Rectal smooth muscle tissue (tissue), 1 donor: ENCODE results near the gene TFEB.
A peak's percentile ranks its signal among the peaks of the same experiment; 100 is the strongest.

Source experiments
- H3K27ac ChIP-seq: one replicate; pipeline ENCODE4 v1.7.0; 2013; ENCODE audit warnings: low read depth, low read length, inconsistent platforms
- H3K27me3 ChIP-seq: one replicate; pipeline ENCODE4 v1.7.0; 2013; ENCODE audit warnings: low read length; ENCODE audit not compliant: control insufficient read depth, insufficient read depth
- H3K36me3 ChIP-seq: one replicate; pipeline ENCODE4 v1.7.0; 2013; ENCODE audit warnings: low read length; ENCODE audit not compliant: control insufficient read depth, insufficient read depth
- H3K4me1 ChIP-seq: one replicate; pipeline ENCODE4 v1.7.0; 2013; ENCODE audit warnings: low read length; ENCODE audit not compliant: control insufficient read depth, insufficient read depth
- H3K4me3 ChIP-seq: one replicate; pipeline ENCODE4 v1.7.0; 2013; ENCODE audit warnings: low read length
- H3K9ac ChIP-seq: one replicate; pipeline ENCODE4 v1.7.0; 2013; ENCODE audit warnings: low read length

TFEB gene

DNA sequence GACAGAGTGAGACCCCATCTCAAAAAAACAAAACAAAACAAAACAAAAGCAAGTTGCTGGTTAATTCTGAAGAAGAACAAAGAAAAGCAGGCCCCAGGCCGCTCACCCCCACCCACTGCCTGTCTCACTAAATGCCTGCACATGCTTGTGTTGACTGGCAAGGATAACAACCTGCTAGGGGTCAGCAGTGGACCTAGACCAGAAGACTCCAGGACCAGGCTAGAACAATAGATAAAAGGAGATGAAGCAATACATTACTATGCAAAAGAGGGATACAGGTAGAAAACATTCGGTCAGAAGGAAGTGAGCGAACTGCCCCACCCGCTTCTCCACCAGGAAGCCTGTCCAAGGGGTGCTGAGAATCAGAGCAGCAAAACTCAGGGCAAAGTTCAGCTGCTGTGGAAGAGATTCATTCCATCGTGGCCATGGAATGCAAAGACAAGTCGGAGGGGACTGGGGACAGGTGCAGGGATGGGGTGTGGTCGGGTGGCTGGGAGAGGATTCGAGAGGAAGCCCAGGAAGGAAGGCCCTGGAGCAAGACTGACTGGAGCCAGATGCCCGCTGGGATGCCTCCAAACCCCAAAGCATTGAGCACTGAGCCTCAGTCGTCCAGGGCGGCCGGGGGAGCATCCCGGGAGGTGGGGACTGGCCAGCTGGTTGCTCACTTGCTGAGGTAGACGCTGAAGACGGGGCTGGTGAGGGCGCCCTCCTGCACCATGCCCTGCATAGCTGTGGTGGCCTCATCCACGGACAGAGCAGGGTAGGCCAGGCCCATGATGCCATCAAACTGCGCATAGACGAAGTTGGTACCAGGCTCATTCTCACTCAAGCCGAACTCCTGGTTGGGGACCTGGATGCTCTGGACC, 6.5 kb upstream of the TFEB start:
- Histone ChIP-seq H3K4me1 (no peaks in the 10 kb centered on the region), H3K4me3 (no peak overlapping the region), H3K9ac (no peak overlapping the region), H3K36me3 (no peaks in the 10 kb centered on the region), H3K27me3 (no peaks in the 10 kb centered on the region), H3K27ac (no peak overlapping the region)

- Histone ChIP-seq H3K27me3 (no peaks in the 10 kb centered on the region), H3K27ac (no peak overlapping the region)
Observed at GRCh38 chr6:41740366-41741162, 5.2 kb upstream of the TFEB start.

GRCh38 chr6:41739041-41739440, 3.6 kb upstream of the TFEB start:
- Histone ChIP-seq H3K4me1 (peaks cover 3% of the 10 kb centered on the region), H3K36me3 (no peaks in the 10 kb centered on the region), H3K27ac (no peak overlapping the region), H3K9ac (no peak overlapping the region), H3K4me3 (no peak overlapping the region), H3K27me3 (no peaks in the 10 kb centered on the region)

More at GRCh38 chr6:41740366-41741162, 5.2 kb upstream of the TFEB start:
- Histone ChIP-seq H3K9ac (no peak overlapping the region), H3K36me3 (no peaks in the 10 kb centered on the region), H3K4me1 (peaks cover 3% of the 10 kb centered on the region), H3K4me3 (no peak overlapping the region)

DNA sequence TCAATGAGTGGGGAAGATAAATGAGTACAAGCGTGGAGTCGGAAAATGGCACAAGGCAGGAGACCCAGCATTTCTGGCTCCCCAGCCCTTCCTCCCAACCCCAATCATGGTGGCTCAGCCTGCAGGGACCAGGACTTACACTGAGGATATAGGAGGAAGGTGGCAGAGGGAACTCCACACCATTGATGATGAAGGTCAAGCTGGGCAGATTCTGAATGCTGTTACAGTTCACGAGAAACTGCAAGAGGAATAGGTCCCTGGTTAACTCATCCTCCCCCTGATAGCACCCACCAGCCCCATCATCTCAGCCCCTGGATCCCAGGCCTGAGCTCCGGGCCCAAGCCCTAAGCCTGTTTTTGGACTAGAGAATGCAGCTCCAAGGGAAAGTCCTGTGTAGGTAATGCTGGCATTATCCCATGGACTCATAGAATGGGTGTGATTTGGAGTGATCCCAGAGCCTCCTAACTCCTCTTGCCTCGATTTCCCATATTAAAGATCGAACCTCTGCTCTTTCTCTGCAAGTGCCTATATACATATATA, 2.3 kb upstream of the TFEB start:
- no peak overlapping the region for H3K9ac ChIP-seq

GRCh38 chr6:41736800-41737555, 1.6 kb upstream of the TFEB start:
- H3K4me1 ChIP-seq = peaks cover 13% of the 10 kb centered on the region
- H3K27ac ChIP-seq = no peak overlapping the region
- H3K27me3 ChIP-seq = no peaks in the 10 kb centered on the region
- H3K4me3 ChIP-seq = no peak overlapping the region
- H3K36me3 ChIP-seq = no peaks in the 10 kb centered on the region
- H3K9ac ChIP-seq = no peak overlapping the region

More for the DNA sequence above, 2.3 kb upstream of the TFEB start:
- H3K4me1 ChIP-seq = peaks cover 11% of the 10 kb centered on the region
- H3K36me3 ChIP-seq = no peaks in the 10 kb centered on the region
- H3K27ac ChIP-seq = no peak overlapping the region
- no peaks in the 10 kb centered on the region for H3K27me3 ChIP-seq
- no peak overlapping the region for H3K4me3 ChIP-seq

DNA sequence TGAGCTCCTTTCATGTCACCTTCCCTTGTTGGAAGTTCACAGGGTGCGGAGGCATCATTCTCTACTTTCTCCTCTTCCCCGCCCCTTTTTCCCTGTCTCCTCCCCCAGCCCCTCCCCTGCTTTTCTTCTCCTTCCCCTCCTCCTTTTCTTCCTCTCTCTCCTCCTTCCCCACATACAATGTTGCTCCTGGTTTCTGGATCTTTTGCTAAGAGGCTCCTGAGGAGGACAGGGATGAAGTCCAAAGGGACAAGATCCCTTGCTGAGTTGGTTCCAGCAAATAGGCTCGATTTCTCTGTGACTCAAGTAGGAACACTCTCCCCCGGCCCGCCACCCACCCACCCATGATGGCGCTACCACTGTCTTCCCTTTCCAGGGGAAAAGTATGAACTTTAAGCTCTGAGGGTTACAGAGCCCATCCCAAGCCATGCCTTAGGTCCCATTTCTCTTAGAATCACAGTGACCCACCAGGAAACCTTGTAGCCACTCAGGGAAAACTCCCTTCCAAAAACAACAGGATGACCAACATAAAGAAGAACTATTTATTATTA, 852 bp upstream of the TFEB start:
- no peak overlapping the region for H3K27ac ChIP-seq
- peak overlapping the region; percentile 32 for H3K4me3 ChIP-seq

DNA sequence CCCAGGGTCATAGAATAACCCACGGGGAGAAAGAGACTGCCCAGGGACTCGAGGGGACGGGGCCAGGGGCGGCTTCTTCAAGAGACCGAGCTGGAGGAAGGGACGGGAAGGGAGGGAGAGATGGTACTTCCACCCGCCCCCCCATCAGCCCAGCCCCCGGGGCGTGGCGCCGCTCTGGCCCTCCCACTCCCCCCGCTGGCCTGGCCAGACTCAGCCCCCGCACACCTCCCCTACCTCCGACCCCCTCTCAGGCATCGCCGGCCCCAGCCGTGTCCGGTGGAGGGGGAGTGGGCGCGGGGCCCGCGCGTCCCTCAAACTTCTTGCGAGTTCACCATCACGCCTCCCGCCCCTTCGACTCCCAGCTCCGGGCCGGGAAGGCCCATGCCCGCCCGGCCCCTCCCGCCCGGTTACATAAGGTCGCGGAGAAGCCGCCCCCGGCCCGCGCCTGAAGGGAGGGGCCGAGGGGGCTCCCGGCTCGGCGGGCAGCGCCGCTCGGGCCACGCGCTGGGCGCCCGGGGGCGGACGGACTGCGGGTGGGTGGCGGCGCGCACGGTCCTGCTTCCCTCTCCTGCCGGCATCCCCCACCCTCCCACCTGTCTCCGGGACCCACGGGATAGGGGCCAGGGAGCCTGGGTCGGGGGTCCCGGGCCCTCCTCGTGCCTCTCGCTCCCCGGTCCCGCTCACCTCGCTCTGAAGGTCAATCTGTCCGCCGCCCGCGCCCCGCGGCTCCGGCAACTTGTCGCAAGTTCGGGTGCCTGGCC, 562 bp downstream of the TFEB start:
- Histone ChIP-seq H3K36me3 (no peaks in the 10 kb centered on the region), H3K4me3 (peak overlapping the region; percentile 79), H3K4me1 (peaks cover 16% of the 10 kb centered on the region), H3K27ac (peak overlapping the region; percentile 94), H3K27me3 (no peaks in the 10 kb centered on the region), H3K9ac (peak overlapping the region; percentile 85)

More for the DNA sequence above, 852 bp upstream of the TFEB start:
- no peak overlapping the region for H3K9ac ChIP-seq
- no peaks in the 10 kb centered on the region for H3K27me3 ChIP-seq
- no peaks in the 10 kb centered on the region for H3K36me3 ChIP-seq
- H3K4me1 ChIP-seq = peaks cover 13% of the 10 kb centered on the region

GRCh38 chr6:41733707-41734665, 1.4 kb downstream of the TFEB start:
- no peaks in the 10 kb centered on the region for H3K36me3 ChIP-seq
- no peaks in the 10 kb centered on the region for H3K27me3 ChIP-seq
- H3K4me3 ChIP-seq = peak overlapping the region; percentile 79
- H3K9ac ChIP-seq = peak overlapping the region; percentile 25
- peaks cover 16% of the 10 kb centered on the region for H3K4me1 ChIP-seq
- peak overlapping the region; percentile 94 for H3K27ac ChIP-seq

DNA sequence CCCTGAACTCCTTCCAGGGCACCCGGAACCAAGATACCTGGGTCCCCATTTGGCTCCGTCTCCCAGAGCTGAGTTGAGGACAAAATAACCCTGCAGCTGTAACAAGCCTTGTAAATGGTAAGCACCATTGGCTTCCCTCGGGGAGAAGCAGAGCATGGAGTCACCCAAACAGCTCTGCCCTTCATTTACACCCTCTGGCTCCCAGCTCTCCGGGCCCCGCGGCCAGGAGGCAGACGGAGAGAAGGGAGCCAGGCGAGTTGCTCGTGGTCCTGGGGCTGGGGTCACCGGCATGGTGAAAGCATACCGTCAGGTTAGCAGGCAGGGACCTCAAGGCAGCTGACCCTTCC, 2.1 kb downstream of the TFEB start:
- peak overlapping the region; percentile 79 for H3K4me3 ChIP-seq
- peak overlapping the region; percentile 6 for H3K9ac ChIP-seq
- H3K27me3 ChIP-seq = no peaks in the 10 kb centered on the region
- H3K27ac ChIP-seq = peak overlapping the region; percentile 94
- peaks cover 16% of the 10 kb centered on the region for H3K4me1 ChIP-seq
- no peaks in the 10 kb centered on the region for H3K36me3 ChIP-seq

DNA sequence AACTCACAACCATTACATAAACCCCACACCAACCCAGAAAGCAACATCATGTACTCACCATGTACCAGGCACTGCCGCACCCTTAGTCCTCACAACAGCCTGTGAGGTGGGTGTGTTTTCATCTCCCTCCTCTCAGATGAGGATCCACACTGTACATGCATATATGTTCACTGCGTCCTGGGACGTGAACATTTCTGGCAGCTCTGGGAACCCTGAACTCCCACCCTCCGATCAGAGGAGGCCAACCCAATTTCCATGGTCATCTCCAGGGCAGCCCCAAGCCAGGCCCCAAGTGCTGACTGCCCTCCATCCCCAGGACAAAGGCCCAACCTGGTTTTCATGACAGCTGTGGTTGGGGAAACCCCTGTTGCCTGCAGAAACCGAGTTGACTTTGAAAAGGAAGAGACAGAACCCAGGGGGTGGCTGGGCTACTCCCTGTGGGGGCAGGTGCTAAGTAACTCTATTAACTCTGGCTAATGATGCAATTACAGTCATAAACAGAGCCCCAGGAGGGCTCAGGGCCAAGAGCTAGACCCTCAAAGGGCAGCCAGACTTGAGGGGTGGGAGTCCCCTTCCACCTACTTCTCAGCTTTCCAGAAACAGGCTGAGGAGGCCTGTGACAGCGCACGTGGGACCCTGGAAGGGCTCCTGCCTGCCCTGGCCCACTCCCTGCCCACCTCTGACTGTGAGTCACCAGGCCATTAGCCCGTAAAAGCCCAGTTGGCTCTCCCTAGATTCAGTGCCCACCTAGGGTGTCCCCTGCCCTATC, 2.6 kb downstream of the TFEB start:
- Histone ChIP-seq H3K4me1 (peaks cover 16% of the 10 kb centered on the region), H3K9ac (peak overlapping the region; percentile 6), H3K36me3 (no peaks in the 10 kb centered on the region), H3K27me3 (no peaks in the 10 kb centered on the region), H3K27ac (peak overlapping the region; percentile 94), H3K4me3 (peak overlapping the region; percentile 79)
